Uterus (tissue), 4 donors: ENCODE results near the gene PSMG3. TPM values are rescaled to one million over a fixed set of nuclear protein-coding genes. Genes with fewer than 3 reads are reported as not detected.

ENCODE experiments used
- DNase-seq, 2 donors: peaks; one replicate each; pipeline ENCODE4 v3.0.0-alpha.2; 2019 to 2020
- H3K27ac ChIP-seq, 2 donors: fragments of 200-600 bp; sonication (generic); 1 replicate in 1 of 2; 2 replicates in 1 of 2; pipeline ENCODE4 v1.5.1; 2016 to 2018
- H3K27me3 ChIP-seq, 2 donors: fragments of 200-600 bp; sonication (generic); one replicate each; pipeline ENCODE4 v1.5.1; 2018 to 2019; ENCODE audit warnings: control low read depth in 1 of 2
- H3K36me3 ChIP-seq, 2 donors: fragments of 200-600 bp; sonication (generic); one replicate each; pipeline ENCODE4 v1.5.1; 2019; ENCODE audit warnings: control low read depth in 1 of 2
- H3K4me1 ChIP-seq, 2 donors: fragments of 200-600 bp; sonication (generic); one replicate each; pipeline ENCODE4 v1.5.1; 2018 to 2019; ENCODE audit warnings: control low read depth in 1 of 2
- H3K4me3 ChIP-seq, 2 donors: fragments of 200-600 bp; sonication (generic); 1 replicate in 1 of 2; 2 replicates in 1 of 2; pipeline ENCODE4 v1.5.1; 2018 to 2019; ENCODE audit warnings: mild to moderate bottlenecking in 1 of 2
- H3K9me3 ChIP-seq, 2 donors: fragments of 200-600 bp; sonication (generic); one replicate each; pipeline ENCODE4 v1.5.1; 2019; ENCODE audit warnings: control low read depth in 1 of 2
- POLR2A ChIP-seq, 2 donors: fragments of 450-650 bp; IDR thresholded peaks; one replicate each; pipeline ENCODE4 v1.6.1; 2016; ENCODE audit warnings: antibody characterized with exemption in 2 of 2, mild to moderate bottlenecking in 1 of 2, moderate library complexity in 1 of 2
- intact Hi-C: fragments of 100-400 bp; cut with DNase I; formaldehyde crosslinking; loops from one replicate; pipeline ENCODE4 v1.15.1; 2023; ENCODE audit warnings: low total_unique reads
- total RNA-seq, 4 donors: library from RNA; depleted of rRNA in 3 of 4; stranded (reverse); fragments of >200 nt in 3 of 4; gene quantifications; one replicate each; pipeline versions ENCODE4 v1.1.0 to v1.2.4, GENCODE V29; 2014 to 2023
- TF ChIP-seq, protein P1 (sequence below), 4 experiments: fragments of 200-600 bp in 2 of 4; fragments of 450-650 bp in 2 of 4; sonication (generic) in 2 of 4; IDR thresholded peaks; one replicate each; pipeline ENCODE4 v1.5.1; 2016 to 2019; ENCODE audit warnings: antibody characterized with exemption in 4 of 4, mild to moderate bottlenecking in 2 of 4, moderate library complexity in 1 of 4
- donor health status: DM: yes; HTN: yes; CAD: no.

PSMG3 gene
- total RNA-seq, 4 donors from 2014 or later: 16.4 to 143 (median 25.7) TPM

DNA sequence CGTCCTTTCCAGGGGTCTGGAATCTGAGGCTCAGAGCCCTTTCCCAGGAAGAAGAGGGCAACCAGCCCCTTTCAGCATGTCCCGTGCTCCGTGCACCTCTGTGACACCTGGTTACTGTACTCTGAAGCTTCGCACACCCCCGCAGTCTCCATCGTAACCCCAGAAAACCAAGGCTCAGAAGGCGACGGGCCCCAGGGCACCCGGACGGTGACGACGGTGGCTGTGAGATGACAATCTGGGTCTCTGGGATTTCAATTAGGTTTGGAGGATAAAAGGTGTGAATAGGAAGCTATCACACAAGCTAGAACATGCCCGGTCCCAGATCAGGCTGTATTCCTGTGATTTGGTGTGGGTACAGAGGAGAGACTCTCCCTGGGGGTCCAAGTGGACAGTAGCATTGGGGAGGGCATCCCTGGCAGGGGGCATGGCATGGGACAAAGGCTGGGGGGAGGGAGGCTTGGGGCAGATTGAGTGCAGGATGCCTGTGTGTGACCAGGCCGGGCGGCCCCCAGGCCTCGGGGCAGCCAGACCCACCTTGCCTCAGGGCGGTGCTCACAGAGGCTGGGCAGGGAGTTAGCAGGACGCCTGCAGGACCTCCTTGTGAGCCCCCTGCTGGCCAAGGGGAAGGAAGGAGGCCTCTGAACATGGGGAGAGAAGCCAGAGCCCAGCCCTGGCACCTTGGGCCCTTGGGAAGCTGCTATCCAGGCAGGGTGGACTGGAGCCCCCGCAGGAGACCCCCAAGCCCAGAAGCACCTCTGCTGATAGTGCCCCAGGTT, 23.4 kb upstream of the PSMG3 start:
- Histone ChIP-seq H3K27ac (no peak overlapping the region), H3K4me3 (no peak overlapping the region), H3K9me3 (peaks cover 0 to 3% of the 10 kb centered on the region in 2 donors), H3K36me3 (no peaks in the 10 kb centered on the region), H3K27me3 (peaks cover 0 to 18% of the 10 kb centered on the region in 2 donors), H3K4me1 (no peaks in the 10 kb centered on the region)
- no peak for DNase-seq
- intact Hi-C loops: no loop called here
- TF ChIP-seq POLR2A (IDR thresholded peaks at IDR 0.05): no peak
- TF ChIP-seq, protein P1, sequence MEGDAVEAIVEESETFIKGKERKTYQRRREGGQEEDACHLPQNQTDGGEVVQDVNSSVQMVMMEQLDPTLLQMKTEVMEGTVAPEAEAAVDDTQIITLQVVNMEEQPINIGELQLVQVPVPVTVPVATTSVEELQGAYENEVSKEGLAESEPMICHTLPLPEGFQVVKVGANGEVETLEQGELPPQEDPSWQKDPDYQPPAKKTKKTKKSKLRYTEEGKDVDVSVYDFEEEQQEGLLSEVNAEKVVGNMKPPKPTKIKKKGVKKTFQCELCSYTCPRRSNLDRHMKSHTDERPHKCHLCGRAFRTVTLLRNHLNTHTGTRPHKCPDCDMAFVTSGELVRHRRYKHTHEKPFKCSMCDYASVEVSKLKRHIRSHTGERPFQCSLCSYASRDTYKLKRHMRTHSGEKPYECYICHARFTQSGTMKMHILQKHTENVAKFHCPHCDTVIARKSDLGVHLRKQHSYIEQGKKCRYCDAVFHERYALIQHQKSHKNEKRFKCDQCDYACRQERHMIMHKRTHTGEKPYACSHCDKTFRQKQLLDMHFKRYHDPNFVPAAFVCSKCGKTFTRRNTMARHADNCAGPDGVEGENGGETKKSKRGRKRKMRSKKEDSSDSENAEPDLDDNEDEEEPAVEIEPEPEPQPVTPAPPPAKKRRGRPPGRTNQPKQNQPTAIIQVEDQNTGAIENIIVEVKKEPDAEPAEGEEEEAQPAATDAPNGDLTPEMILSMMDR (IDR thresholded peaks at IDR 0.05): no peak

DNA sequence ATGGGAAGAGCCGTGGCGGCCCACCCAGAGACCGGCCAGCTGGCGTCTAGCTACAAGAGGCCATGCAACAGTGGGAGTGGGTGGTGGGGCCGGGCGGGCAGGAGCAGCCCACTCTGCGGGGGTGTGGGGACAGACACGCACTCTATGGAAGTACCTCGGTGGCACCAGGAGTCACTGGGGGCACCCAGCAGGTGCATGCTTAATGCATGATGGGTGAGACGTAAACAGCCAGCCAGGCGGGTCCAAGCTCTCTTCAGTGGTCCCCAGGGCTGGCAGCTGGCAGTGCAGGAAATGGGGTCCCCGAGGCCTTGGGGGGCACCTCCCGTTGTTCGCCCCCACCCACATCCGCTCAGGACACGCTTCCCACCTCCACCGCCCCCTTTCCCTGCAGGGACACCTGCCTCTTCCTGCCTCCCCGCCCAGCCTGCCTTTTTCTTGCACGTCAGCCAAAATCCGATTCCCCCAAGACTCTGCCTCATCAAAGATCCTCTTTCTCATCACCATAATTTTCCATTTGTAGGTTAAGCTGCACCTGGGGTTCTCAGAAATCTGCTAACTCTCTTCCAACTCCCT, 22.6 kb upstream of the PSMG3 start:
- no peaks in the 10 kb centered on the region for H3K36me3 ChIP-seq
- DNase-seq: no peak
- peaks cover 0 to 3% of the 10 kb centered on the region in 2 donors for H3K9me3 ChIP-seq
- intact Hi-C loops: no loop called here
- H3K27me3 ChIP-seq: peaks cover 0 to 18% of the 10 kb centered on the region in 2 donors
- no peak overlapping the region for H3K4me3 ChIP-seq
- no peaks in the 10 kb centered on the region for H3K4me1 ChIP-seq
- no peak for TF ChIP-seq POLR2A (IDR thresholded peaks at IDR 0.05)
- TF ChIP-seq, protein P1 (IDR thresholded peaks at IDR 0.05): no peak
- H3K27ac ChIP-seq: no peak overlapping the region

DNA sequence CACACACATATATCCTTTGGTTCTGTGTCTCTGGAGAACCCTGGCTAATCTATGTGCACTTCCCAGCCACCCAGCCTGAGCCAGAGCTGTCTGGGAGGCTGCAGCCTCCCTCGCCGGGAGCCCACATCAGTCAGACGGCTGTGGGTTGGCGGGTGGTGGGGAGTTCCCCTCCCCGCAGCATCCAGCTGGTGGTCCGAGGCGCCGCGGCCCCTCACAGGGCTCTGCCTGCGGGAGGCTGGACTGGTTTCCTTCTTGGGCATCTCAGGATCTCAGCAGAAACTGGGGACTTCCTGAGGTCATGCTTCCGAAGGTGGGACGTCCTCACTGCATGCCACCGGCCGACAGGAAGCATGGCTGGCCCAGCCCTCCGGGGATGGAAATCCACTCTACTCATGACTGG, 22.0 kb upstream of the PSMG3 start:
- no peak overlapping the region for H3K4me3 ChIP-seq
- TF ChIP-seq POLR2A (IDR thresholded peaks at IDR 0.05): no peak
- TF ChIP-seq, protein P1 (IDR thresholded peaks at IDR 0.05): no peak
- peaks cover 0 to 3% of the 10 kb centered on the region in 2 donors for H3K9me3 ChIP-seq
- no peak overlapping the region for H3K27ac ChIP-seq
- H3K27me3 ChIP-seq: peaks cover 0 to 18% of the 10 kb centered on the region in 2 donors
- intact Hi-C loops: no loop called here
- H3K36me3 ChIP-seq: no peaks in the 10 kb centered on the region
- DNase-seq: no peak
- no peaks in the 10 kb centered on the region for H3K4me1 ChIP-seq

DNA sequence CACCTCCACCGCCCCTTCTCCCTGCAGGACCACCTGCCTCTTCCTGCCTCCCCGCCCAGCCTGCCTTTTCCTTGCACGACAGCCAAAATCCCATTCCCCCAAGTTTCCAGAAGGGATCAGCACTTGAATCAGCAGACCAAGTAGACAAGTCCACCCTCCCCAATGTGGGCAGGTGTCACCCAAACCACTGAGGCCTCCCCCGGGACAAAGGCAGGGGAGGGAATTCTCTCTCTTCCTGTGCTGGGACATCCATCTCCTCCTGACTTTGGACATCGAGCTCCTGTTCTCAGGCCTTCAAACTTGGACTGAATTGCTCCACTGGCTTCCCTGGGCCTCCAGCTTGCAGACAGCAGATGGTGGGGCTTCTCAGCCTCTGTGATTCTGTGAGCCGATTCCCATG, 21.6 kb upstream of the PSMG3 start:
- H3K9me3 ChIP-seq: peaks cover 0 to 3% of the 10 kb centered on the region in 2 donors
- intact Hi-C loops: no loop called here
- H3K4me3 ChIP-seq: no peak overlapping the region
- H3K27me3 ChIP-seq: peaks cover 0 to 14% of the 10 kb centered on the region in 2 donors
- H3K36me3 ChIP-seq: no peaks in the 10 kb centered on the region
- H3K27ac ChIP-seq: no peak overlapping the region
- no peaks in the 10 kb centered on the region for H3K4me1 ChIP-seq
- TF ChIP-seq, protein P1 (IDR thresholded peaks at IDR 0.05): no peak
- no peak for TF ChIP-seq POLR2A (IDR thresholded peaks at IDR 0.05)
- no peak for DNase-seq

DNA sequence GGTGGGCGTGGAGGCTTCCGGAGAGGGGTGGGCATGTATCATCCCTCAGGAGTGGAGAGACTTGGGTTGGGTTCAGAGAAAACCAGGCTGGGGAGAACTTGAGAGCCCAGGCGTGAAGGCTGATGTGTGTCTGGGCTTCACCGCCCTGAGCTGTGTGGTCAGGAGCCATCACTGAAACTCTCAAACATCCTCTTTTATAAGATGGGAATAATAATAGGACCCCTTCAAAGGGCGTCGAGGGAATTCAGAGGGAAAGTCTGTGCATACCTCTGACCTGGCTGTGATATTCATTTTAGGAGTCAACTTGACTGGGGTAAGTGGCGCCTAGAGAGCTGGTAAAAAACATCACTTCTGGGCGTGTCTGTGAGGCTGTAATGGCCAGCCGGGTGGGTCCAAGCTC, 21.1 kb upstream of the PSMG3 start:
- no peaks in the 10 kb centered on the region for H3K4me1 ChIP-seq
- no peaks in the 10 kb centered on the region for H3K36me3 ChIP-seq
- intact Hi-C loops: no loop called here
- peaks cover 0 to 9% of the 10 kb centered on the region in 2 donors for H3K27me3 ChIP-seq
- H3K9me3 ChIP-seq: peaks cover 0 to 3% of the 10 kb centered on the region in 2 donors
- H3K27ac ChIP-seq: no peak overlapping the region
- no peak for DNase-seq
- TF ChIP-seq, protein P1 (IDR thresholded peaks at IDR 0.05): no peak
- TF ChIP-seq POLR2A (IDR thresholded peaks at IDR 0.05): no peak
- H3K4me3 ChIP-seq: no peak overlapping the region
